Stomach (tissue), 4 donors: ENCODE measurements around the gene AMHR2.

Experiments used
- CTCF ChIP-seq, 7 experiments: fragments of 450-650 bp in 4 of 7; fragments of 200-600 bp in 3 of 7; sonication (generic) in 3 of 7; IDR thresholded peaks; one replicate each; pipeline ENCODE4 v1.5.1; 2016 to 2019; ENCODE audit warnings: antibody characterized with exemption in 7 of 7, control low read depth in 2 of 7, mild to moderate bottlenecking in 1 of 7
- EP300 ChIP-seq: sonication (generic); formaldehyde crosslinking; IDR thresholded peaks from one replicate; pipeline ENCODE4 v1.6.1; 2017; ENCODE audit warnings: antibody characterized with exemption
- POLR2A ChIP-seq, 4 donors: fragments of 450-650 bp; IDR thresholded peaks; one replicate each; pipeline ENCODE4 v1.6.1; 2016; ENCODE audit warnings: antibody characterized with exemption in 4 of 4, control low read depth in 2 of 4, mild to moderate bottlenecking in 1 of 4, moderate library complexity in 1 of 4

DNA sequence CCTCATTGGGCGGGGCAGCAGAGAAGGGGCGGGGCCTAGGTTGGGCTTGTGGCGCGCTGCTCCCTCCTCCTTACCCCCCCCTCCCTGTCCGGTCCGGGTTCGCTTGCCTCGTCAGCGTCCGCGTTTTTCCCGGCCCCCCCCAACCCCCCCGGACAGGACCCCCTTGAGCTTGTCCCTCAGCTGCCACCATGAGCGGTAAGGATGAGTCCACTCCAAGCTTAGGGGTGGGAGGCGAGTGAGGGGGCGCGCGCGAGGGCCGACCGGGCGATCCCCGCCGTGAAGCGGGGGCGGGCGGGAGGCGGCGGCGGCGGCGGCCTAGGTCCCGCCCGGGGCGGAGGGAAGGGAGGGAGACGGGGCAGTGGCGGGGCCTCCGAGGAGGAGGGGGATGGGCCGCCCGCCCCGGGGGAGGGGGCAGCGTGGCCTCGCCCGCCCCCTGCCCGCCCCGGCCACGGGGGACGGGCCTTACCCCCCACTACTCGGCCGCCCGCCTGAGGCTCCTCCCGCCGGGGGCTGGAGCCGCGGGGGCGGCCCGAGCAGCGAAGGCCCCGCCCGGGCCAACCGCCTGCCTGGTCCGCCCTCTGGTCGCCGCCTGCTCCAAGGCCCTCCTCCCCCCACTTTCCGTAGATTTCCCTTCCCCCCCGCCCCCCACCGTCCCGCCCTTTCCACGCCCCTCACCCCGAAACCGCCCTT is 43.4 kb upstream of the AMHR2 start, which contains the start of gene SP1:
- TF ChIP-seq CTCF (IDR thresholded peaks at IDR 0.05) (no peak), EP300 (no peak), POLR2A (IDR thresholded peaks at IDR 0.05) (no peak)
